HK-2 (cell line): ENCODE measurements around the gene SLC35E4.
A peak's percentile ranks its signal among the peaks of the same experiment; 100 is the strongest.
"Not testable (repeated sequence)": the region's sequence is repeated elsewhere in the genome, so short reads cannot be mapped to it uniquely, and the experiment has no call there.

Experiments
- DNase-seq: peaks from one replicate; pipeline ENCODE4 v3.0.0-alpha.2; 2018; ENCODE audit not compliant: unreplicated experiment

SLC35E4 gene

GRCh38 chr22:30650508-30651116 is 15.0 kb downstream of the SLC35E4 start:
- no peak for DNase-seq

GRCh38 chr22:30652852-30653251 is 17.3 kb downstream of the SLC35E4 start:
- no peak for DNase-seq

DNA sequence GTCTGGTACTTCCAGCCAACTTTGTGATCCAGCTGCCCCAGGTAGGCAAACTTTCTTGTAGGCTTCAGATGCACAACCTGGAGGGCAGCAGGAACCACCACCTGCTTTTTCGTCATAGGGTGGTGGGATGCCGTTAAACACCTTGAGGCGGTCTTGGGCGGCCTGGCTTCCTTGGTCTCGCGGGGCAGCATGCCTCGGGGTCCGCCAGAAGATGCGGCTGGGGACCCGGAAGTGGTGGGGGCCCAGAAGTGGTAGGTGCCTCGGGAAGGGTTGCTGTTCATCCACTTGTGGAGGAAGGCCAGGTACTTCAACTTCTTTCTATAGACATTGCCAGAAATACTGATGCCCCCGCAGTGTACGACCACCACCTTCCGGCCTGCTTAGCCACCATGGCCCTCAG is 18.8 kb downstream of the SLC35E4 start:
- DNase-seq: no peak

DNA sequence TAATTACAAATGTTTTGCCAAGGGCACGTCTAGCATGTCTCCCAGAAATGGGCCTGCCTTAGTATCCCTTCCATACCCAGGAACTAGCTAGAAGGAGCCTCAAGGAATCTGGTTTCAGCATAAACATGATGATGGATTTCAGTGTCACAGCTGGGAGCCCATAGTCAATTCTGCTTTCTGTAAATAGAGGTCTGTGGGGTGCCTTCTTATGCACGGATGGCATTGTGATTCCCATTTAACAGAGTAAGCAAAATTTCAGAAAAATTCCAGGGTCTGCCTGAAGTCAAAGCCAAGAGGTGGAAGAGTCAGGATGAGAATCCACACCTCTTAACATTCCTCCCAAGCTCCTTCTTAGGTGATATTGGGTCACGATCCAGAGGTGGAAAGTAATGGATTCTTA is 20.0 kb downstream of the SLC35E4 start:
- no peak for DNase-seq

DNA sequence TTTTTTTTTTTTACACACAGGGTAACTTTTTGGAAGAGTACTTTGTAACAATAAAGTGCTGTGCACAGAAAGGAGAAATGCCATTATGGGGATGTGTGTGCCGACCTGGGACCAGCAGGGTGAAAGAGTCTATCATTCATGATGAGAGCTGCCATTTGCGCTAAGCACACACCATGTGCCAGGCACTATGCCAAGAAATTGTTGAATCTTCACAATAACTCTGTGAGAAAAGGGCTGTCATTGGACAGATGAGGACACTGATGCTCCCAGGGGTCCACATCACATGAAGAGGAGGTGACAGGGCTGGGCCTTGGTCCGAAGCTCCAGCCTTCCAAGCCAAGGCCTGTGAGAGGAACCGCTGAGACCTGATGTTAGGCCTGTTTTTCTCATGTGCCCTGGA is 26.5 kb downstream of the SLC35E4 start:
- no peak for DNase-seq

DNA sequence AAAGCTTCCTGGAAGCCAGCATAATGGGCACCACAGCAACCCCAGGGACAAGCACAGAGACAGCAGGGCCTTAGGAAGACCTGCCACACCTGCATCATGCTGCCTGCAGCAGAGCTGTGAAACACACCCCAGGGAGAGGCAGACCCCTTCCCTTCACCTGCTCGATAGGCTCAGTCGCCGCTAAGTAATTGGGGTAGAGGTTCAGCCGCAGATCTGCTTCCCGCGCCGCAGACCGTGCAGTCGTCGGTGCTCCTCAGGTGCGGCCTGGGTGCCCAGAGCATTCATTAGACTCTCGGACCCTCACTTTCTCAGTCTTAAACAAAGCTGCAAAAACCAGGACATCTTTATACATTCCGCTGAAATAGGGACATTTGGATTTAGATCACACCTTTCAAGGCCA is 29.2 kb downstream of the SLC35E4 start:
- DNase-seq: no peak

GRCh38 chr22:30665266-30665665 is 29.7 kb downstream of the SLC35E4 start:
- no peak for DNase-seq

- DNase-seq: no peak
Measured at GRCh38 chr22:30665786-30666185, 30.2 kb downstream of the SLC35E4 start.

GRCh38 chr22:30667107-30667493 is 31.5 kb downstream of the SLC35E4 start:
- DNase-seq: no peak

GRCh38 chr22:30667494-30668385 is 32.2 kb downstream of the SLC35E4 start, which contains the start of gene DUSP18:
TSS of gene DUSP18 (minus strand) at chr22:30667875. CDS start at chr22:30664003, 3,872 bp downstream.
- peak; percentile 97 for DNase-seq

DNA sequence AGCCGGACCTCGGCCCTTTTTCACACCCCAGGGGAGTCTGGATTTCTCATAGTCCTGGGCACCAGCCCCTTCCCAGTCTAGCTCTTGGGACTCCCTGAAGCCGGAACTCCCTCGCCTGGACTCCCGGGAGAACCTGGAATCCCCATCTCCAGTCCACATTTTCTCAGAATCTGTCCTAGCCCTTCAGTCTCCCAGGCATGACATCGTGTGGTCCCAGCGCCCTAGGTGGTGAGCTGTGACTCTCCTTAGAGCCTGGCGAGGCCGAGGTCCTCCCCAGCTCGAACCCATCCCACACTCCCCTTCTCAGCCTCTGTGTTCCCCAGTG is 32.8 kb downstream of the SLC35E4 start:
- no peak for DNase-seq

- DNase-seq: no peak
Measured at GRCh38 chr22:30671071-30671470, 35.5 kb downstream of the SLC35E4 start.

- no peak for DNase-seq
Measured at GRCh38 chr22:30673136-30673535, 37.6 kb downstream of the SLC35E4 start.

DNA sequence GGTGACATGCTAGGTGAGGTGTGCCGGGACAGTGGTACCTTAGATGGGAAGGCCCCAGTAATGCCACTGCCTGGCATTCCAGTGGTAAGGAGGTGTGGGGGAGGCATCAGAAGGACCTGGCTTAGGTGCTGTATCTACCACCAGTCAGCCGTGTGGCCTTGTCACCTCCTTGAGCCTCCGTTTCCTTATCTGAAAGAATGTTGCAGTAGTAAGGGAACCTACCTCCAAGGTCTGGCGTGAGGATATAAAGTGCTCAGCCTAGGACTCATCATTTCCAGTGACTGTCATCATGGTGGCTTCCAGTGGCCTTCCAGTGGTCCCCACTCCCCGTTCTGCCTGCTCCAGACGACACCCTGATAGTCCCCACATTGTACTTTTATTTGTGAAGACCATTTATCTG is 38.9 kb downstream of the SLC35E4 start:
- no peak for DNase-seq

DNA sequence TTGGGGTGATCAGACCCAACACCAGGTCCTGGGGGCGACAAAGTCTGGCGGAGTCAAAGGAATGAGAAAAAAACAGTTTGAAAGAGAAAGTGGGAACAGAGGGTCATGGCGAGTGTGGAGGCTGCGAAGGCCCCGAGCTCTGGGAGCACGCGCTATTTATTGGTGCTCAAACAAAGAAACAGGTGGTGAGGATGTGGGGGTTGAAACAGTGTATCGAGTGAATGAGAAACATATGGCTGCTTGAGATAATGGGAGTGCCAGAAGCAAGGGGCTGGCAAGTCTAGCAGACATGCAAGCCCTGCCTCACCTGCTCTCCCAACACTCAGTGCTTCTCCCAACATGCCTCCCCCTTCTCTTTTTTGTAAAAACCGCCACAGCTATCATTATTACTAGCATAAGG is 39.9 kb downstream of the SLC35E4 start:
- no peak for DNase-seq

DNA sequence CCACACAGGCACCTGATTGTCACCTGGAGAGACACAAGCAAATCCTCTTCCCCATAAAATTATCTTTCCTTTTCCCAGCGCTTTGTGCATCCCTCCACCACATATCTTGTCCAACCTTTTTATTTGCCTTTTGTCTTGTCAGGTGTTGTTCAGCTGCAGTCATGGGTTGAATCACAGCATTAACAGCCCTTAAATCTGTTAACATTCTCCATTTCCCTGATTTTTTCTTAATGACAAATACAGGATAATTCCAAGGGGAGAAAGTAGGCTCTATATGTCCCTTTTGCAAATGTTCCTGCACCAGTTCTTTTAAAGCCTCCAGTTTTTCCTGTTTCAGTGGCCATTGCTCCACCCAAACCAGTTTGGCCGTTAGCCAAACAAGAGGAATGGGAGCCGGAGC is 41.0 kb downstream of the SLC35E4 start:
- not testable (repeated sequence) for DNase-seq

DNA sequence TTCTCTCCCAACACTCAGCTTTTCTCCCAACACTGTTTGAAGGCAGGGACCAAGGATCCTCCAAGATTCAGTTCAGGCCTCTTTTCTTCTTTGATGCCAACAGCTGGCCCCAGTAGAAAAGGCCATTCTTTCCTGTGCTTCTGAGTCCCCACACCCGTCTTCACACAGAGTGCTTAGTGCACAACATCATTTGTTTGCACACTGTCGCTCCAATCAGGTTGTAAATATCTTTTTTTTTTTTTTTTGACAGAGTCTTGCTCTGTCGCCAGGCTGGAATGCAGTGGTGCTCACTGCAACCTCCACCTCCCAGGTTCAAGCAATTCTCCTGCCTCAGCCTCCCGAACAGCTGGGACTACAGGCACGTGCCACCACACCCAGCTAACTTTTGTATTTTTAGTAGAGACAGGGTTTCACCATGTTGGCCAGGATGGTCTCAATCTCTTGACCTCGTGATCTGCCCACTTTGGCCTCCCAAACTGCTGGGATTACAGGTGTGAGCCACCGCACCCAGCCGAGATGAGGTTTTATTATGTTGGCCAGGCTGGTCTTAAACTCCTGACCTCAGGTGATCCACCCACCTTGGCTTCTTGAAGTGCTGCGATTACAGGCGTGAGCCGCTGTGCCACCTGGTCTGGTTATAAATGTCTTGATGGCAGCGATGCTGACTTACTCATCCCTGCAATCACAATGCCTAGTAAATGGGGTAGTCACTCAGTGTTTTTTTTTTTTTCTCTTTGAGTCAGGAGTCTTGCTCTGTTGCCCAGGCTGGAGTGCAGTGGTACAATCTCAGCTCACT is 44.5 kb downstream of the SLC35E4 start:
- DNase-seq: not testable (repeated sequence)

DNA sequence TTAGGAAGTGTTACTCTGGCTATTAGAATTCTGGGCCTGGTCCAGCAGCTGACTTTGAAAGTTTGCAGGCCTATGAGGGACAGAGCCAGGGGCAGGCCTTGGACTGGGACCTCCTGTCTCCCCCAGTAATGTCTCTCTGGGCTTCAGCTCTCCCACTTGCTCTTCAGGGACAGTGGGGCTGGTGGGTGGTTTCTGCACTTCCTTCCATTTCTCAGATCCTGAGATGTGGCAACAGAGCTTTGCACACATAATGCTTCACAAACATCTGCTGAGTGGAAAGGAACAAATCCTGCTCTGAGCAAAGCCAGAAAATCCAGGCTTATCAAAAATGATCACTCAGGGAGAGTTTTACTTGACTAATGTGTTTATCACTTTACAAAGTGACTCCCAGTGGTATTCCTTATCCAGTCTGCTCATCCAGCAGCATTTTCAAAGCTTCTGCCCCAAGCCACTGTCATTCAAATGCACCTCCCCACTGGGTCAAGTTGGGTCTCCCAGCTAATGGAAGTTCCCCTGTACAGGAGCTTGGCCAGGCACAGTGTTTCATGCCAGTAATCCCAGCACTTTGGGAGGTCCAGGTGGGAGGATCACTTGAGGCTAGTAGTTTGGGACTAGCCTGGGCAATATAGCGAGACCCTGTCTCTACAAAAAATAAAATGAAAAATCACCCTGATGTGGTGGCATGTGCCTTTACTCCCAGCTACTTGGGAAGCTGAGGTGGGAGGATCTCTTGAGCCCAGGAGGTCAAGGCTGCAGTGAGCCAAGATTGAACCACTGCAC is 45.6 kb downstream of the SLC35E4 start:
- no peak for DNase-seq

DNA sequence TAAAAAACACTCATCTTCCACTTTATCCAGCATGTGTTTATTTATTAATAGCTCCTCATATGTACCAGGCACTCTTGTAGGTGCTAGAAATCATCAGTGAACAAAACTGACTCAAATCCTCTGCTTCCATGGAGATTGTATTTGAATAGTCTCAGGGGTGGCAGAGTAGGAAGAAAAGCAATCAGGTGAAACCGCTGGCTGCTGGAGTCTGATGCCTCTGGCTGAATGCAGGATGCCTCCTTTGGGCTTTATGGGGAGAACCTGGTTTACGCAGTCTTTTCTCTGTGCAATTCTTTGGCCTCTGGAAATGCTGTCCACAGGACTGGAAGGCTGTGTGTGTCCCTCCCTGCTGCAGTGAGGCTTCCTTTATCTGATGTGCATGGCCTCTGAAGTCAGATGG is 46.2 kb downstream of the SLC35E4 start:
- DNase-seq: no peak

DNA sequence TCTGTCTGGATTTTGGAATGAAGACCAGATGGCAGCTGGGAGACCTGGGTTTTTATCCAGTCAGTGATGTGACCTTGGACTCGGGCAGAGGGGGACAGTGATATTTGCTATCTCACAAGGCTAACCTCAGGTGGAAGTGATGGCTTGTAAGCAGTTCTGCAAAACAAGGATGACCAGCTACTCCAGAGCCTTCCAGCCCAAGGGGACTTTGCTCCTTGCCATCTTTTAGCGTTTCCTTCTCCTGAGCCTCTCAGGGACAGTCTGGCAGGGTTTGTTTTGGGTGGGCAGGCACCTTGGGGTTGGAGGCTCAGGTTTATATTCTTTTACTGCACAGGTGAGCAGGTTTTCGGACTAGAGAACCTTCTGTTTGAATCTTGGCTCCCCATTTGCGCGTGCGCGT is 49.6 kb downstream of the SLC35E4 start:
- no peak for DNase-seq

DNA sequence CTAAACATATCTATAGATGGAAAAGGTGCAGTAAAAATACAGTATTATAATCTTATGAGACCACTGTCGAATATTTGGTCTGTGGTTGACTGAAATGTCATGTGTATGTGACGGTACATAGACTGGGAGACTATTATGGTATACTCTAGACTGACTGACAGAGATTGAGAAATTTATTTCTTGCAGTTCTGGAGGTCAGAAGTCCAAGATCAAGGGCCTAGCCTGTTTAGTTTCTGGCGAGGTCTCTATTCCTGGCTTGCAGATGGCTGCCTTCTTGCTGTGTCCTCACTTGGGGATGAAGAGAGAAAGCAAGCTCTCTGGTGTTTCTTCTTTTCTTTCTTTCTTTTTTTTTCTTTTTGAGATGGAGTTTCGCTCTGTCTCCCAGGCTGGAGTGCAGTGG is 51.8 kb downstream of the SLC35E4 start:
- DNase-seq: no peak

DNA sequence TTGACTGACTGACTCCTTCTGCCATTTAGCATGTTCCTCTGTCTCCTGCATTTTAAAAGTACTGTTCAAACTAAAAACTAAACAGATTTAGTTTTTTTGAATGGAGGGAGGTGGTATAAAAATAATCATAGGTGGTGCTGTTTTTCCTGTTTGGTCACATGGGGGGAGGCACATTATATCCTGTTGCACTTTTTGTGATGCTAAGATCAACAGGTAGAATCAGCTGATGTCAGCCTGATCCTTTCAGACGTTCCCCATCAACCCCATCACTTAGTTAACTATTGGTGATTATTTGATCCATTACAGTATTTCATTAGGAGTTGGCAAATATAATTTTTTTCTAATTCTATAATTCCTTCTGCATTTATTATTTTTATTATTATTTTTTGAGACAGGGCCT is 54.0 kb downstream of the SLC35E4 start:
- no peak for DNase-seq
